Fibroblast of skin of left biceps (primary cell): Measurements from ENCODE around the gene ARID3B.
"Not testable (repeated sequence)": the region's sequence is repeated elsewhere in the genome, so short reads cannot be mapped to it uniquely, and the experiment has no call there.

Experiments
- DNase-seq, 2 experiments: peaks; one replicate each; pipeline ENCODE4 v3.0.0-alpha.2; 2013; ENCODE audit warnings: low read depth in 2 of 2

The ARID3B gene

GRCh38 chr15:74537736-74538135 is 3.3 kb upstream of the ARID3B start:
- DNase-seq = no peak

GRCh38 chr15:74539521-74539920 is 1.5 kb upstream of the ARID3B start:
- not testable (repeated sequence) for DNase-seq

GRCh38 chr15:74540161-74540760 is 759 bp upstream of the ARID3B start:
- DNase-seq = no peak

- no peak for DNase-seq
These were observed 610 bp downstream of the ARID3B start for GRCh38 chr15:74541494-74542165.

GRCh38 chr15:74542166-74543042 is 1.4 kb downstream of the ARID3B start:
- DNase-seq = no peak

- DNase-seq = no peak
These were observed 2.0 kb downstream of the ARID3B start for GRCh38 chr15:74543043-74543422.

- DNase-seq = no peak
These were observed 2.6 kb downstream of the ARID3B start for GRCh38 chr15:74543583-74543982.

- DNase-seq = no peak
These were observed 4.1 kb downstream of the ARID3B start for GRCh38 chr15:74545086-74545485.

GRCh38 chr15:74545776-74546656 is 5.0 kb downstream of the ARID3B start:
- DNase-seq = peak; percentile 97 to 98

GRCh38 chr15:74547616-74548015 is 6.6 kb downstream of the ARID3B start:
- DNase-seq = no peak

- no peak for DNase-seq
These were observed 7.2 kb downstream of the ARID3B start for GRCh38 chr15:74548241-74548640.

- DNase-seq = no peak
These were observed 8.8 kb downstream of the ARID3B start for GRCh38 chr15:74549816-74550215.

GRCh38 chr15:74551714-74552113 is 10.7 kb downstream of the ARID3B start:
- no peak for DNase-seq

GRCh38 chr15:74552773-74553441 is 11.9 kb downstream of the ARID3B start:
- no peak for DNase-seq

GRCh38 chr15:74555192-74555591 is 14.2 kb downstream of the ARID3B start:
- DNase-seq = no peak

GRCh38 chr15:74558706-74559105 is 17.7 kb downstream of the ARID3B start:
- no peak for DNase-seq

- DNase-seq = no peak
These were observed 22.4 kb downstream of the ARID3B start for GRCh38 chr15:74563442-74563841.

- DNase-seq = no peak
These were observed 23.2 kb downstream of the ARID3B start for GRCh38 chr15:74564182-74564581.

- DNase-seq = no peak
These were observed 24.5 kb downstream of the ARID3B start for GRCh38 chr15:74565381-74566085.

- no peak for DNase-seq
These were observed 27.6 kb downstream of the ARID3B start for GRCh38 chr15:74568594-74568993.

- no peak for DNase-seq
These were observed 28.7 kb downstream of the ARID3B start for GRCh38 chr15:74569731-74570070.
